MCF 10A (cell line): ENCODE measurements around the gene RDH14. TPM values are rescaled to one million over a fixed set of nuclear protein-coding genes. Genes with fewer than 3 reads are reported as not detected.

Experiments used
- BruUV-seq: library from RNA; stranded (reverse); fragments of 400-500 nt; replicated peaks from 2 replicates; lab custom pipeline; 2021; lab: Mats Ljungman, UMichigan
- CTCF ChIA-PET: fragments of 300-600 bp; sonication (Branson Sonifier 250); formaldehyde crosslinking; extraction: SDS; loops from one replicate; lab custom pipeline; 2021; ENCODE audit warnings: antibody characterized with exemption, inconsistent platforms; lab: Yijun Ruan, JAX
- POLR2A ChIA-PET: fragments of 300-600, 350-650 bp; sonication (Branson Sonifier 250); formaldehyde crosslinking; extraction: SDS; loops from one replicate; lab custom pipeline; 2020; ENCODE audit warnings: antibody characterized with exemption, inconsistent platforms; lab: Yijun Ruan, JAX
- DNase-seq: peaks from one replicate; pipeline ENCODE4 v3.0.0-alpha.2; 2018; ENCODE audit not compliant: unreplicated experiment
- H3K27ac Mint-ChIP-seq: one replicate; pipeline ENCODE4 v1.8.0; 2022; ENCODE audit warnings: mild to moderate bottlenecking, low read depth, mixed read lengths; ENCODE audit not compliant: unreplicated experiment
- H3K27me3 Mint-ChIP-seq: one replicate; pipeline ENCODE4 v1.8.0; 2022; ENCODE audit warnings: mixed read lengths; ENCODE audit not compliant: insufficient read depth, unreplicated experiment
- H3K36me3 Mint-ChIP-seq: one replicate; pipeline ENCODE4 v1.8.0; 2022; ENCODE audit warnings: mild to moderate bottlenecking, moderate library complexity, mixed read lengths; ENCODE audit not compliant: insufficient read depth, unreplicated experiment
- H3K4me1 Mint-ChIP-seq: one replicate; pipeline ENCODE4 v1.8.0; 2022; ENCODE audit warnings: mixed read lengths; ENCODE audit not compliant: insufficient read depth, unreplicated experiment
- H3K4me3 Mint-ChIP-seq: one replicate; pipeline ENCODE4 v1.8.0; 2022; ENCODE audit warnings: mild to moderate bottlenecking, moderate library complexity, mixed read lengths; ENCODE audit not compliant: unreplicated experiment
- H3K9me3 Mint-ChIP-seq: one replicate; pipeline ENCODE4 v1.8.0; 2022; ENCODE audit warnings: mixed read lengths; ENCODE audit not compliant: unreplicated experiment
- intact Hi-C: fragments of 100-400 bp; cut with micrococcal nuclease; formaldehyde crosslinking; loops from 2 replicates; pipeline ENCODE4 v1.14.1; 2022
- total RNA-seq: library from RNA; stranded (reverse); gene quantifications from 2 replicates; pipeline ENCODE4 v1.2.3, GENCODE V29; 2022
- TF ChIP-seq, protein P1 (sequence below): fragments of 200-600 bp; IDR thresholded peaks from one replicate; pipeline ENCODE4 v1.8.0; 2022; ENCODE audit warnings: antibody characterized with exemption, mild to moderate bottlenecking; ENCODE audit not compliant: unreplicated experiment

RDH14 gene
- total RNA-seq, 1 experiment from 2014 or later, result 19.2 TPM

DNA sequence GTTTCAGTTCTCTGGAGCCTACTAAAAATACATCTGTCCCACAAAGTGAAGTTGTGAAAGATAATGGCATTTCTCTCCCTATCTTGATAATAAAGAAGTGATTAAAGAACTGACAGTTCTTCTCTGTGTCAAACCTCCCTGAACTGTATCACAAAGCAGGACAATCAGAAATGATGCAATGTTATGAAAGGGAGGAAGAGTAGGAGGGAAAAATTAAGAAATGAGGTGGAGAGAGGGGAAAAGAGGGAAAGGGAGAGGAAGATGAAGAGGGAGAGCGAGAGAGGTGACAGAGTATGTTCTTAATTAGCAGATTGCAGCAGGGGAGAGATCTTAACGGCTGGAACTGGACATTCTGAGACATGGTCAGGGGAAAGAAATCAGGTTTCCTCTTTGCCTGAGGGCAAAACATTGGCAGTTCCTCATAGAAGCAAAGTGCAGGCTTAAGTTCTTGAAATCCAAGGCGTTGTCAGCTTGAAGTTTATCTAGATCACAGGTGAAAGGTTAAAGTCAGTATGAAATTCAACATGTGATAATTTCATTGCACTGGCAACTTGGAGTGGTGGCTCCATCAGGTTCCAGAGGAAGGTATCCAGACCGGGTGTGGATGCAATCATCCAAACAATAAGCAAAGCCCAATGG, 54.6 kb downstream of the RDH14 start:
- no peak for DNase-seq
- Mint-ChIP-seq H3K4me3 (no peak overlapping the region), H3K27ac (peak overlapping the region; percentile 6), H3K4me1 (peaks cover 7% of the 10 kb centered on the region), H3K27me3 (no peaks in the 10 kb centered on the region), H3K36me3 (no peaks in the 10 kb centered on the region), H3K9me3 (no peaks in the 10 kb centered on the region)
- POLR2A ChIA-PET, result no interaction called here
- BruUV-seq, result no TSS peak
- intact Hi-C loops, result no loop called here
- TF ChIP-seq, protein P1, sequence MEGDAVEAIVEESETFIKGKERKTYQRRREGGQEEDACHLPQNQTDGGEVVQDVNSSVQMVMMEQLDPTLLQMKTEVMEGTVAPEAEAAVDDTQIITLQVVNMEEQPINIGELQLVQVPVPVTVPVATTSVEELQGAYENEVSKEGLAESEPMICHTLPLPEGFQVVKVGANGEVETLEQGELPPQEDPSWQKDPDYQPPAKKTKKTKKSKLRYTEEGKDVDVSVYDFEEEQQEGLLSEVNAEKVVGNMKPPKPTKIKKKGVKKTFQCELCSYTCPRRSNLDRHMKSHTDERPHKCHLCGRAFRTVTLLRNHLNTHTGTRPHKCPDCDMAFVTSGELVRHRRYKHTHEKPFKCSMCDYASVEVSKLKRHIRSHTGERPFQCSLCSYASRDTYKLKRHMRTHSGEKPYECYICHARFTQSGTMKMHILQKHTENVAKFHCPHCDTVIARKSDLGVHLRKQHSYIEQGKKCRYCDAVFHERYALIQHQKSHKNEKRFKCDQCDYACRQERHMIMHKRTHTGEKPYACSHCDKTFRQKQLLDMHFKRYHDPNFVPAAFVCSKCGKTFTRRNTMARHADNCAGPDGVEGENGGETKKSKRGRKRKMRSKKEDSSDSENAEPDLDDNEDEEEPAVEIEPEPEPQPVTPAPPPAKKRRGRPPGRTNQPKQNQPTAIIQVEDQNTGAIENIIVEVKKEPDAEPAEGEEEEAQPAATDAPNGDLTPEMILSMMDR, result no peak
- CTCF ChIA-PET, result interaction anchor here (0.6 to 2.8 kb wide), 3 partner anchors 15 to 128 kb away, joined by 3 to 26 read pairs (median 3); no protein-coding TSS in a partner anchor

Other genes starting within 250 kb of the RDH14 start
- gene NT5C1B, start 28.9 kb upstream of the RDH14 start, total RNA-seq, result not detected in 2 replicates